ENCODE measurements around the gene ETF1. TPM values are rescaled to one million over a fixed set of nuclear protein-coding genes. Genes with fewer than 3 reads are reported as not detected.

Gene ETF1
- total RNA-seq: 100 to 1,000 TPM in 2 of 3 donors, 10 to 100 TPM in 1; 95.4 to 112 (median 104) TPM

DNA sequence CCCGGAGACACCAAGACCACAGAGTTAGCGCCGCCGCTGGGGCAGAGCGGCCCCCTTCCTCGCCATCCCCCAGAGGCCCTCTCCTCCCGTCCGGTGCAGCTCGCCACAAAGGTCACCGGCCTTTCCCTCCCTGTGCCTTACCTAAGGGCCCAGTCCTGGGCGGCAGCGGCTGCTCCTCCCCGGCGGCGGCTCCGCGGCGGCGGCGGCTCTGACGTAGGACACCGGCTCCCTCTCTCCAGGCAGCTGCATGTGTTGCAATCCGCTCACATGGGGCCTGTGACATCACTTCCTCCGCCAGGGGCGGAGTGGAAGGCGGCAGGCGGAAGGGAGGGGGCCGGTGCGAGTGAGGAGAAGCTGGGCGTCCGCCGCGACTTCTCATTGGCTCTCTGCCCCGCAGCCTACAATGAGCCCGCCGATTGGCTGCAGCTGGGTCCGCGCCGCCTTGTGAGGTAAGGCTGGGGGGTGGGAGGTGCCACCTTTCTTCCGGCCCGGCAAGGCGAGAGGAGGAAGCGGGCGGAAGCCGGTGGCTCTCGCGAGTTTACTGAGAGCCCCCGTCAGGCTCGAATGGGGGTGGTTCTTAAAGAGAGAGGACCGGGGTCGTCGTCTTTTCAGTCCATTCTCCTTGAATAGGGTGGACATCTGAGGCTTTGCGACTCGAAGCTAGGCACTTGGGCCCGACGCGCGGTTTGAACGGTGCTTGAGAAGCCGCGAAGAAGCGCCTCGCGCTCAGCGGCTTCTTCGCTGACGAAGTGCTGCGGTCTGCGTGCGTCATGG lies at the start of gene ETF1:
ETF1 (minus strand) TSS at position 281 of the 774 bp plus-strand sequence. CDS start 318 bp downstream, outside the sequence.
- no peaks in the 10 kb centered on the region for H3K36me3 ChIP-seq
- intact Hi-C loops (cut with DNase I; ENCODE audit: low total_unique reads): no loop called here
- peak within 1 kb of the TSS; percentile 98 to 100 for H3K27ac ChIP-seq
- peak; percentile 99 for TF ChIP-seq POLR2A (IDR thresholded peaks at IDR 0.05)
- peak; percentile 98 to 100 (median 100) for TF ChIP-seq POLR2AphosphoS5 (IDR thresholded peaks at IDR 0.05)
- TF ChIP-seq, protein P1, sequence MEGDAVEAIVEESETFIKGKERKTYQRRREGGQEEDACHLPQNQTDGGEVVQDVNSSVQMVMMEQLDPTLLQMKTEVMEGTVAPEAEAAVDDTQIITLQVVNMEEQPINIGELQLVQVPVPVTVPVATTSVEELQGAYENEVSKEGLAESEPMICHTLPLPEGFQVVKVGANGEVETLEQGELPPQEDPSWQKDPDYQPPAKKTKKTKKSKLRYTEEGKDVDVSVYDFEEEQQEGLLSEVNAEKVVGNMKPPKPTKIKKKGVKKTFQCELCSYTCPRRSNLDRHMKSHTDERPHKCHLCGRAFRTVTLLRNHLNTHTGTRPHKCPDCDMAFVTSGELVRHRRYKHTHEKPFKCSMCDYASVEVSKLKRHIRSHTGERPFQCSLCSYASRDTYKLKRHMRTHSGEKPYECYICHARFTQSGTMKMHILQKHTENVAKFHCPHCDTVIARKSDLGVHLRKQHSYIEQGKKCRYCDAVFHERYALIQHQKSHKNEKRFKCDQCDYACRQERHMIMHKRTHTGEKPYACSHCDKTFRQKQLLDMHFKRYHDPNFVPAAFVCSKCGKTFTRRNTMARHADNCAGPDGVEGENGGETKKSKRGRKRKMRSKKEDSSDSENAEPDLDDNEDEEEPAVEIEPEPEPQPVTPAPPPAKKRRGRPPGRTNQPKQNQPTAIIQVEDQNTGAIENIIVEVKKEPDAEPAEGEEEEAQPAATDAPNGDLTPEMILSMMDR (IDR thresholded peaks at IDR 0.05): peak; percentile 18 to 25 (median 25)
- no peaks in the 10 kb centered on the region for H3K27me3 ChIP-seq
- peaks cover 5 to 34% of the 10 kb centered on the region in 2 donors for H3K4me1 ChIP-seq
- DNase-seq (ENCODE audit: low spot score in 2 of 2): peak; percentile 100
- no peaks in the 10 kb centered on the region for H3K9me3 ChIP-seq
- peak within 1 kb of the TSS; percentile 85 to 100 (median 99) for H3K4me3 ChIP-seq

DNA sequence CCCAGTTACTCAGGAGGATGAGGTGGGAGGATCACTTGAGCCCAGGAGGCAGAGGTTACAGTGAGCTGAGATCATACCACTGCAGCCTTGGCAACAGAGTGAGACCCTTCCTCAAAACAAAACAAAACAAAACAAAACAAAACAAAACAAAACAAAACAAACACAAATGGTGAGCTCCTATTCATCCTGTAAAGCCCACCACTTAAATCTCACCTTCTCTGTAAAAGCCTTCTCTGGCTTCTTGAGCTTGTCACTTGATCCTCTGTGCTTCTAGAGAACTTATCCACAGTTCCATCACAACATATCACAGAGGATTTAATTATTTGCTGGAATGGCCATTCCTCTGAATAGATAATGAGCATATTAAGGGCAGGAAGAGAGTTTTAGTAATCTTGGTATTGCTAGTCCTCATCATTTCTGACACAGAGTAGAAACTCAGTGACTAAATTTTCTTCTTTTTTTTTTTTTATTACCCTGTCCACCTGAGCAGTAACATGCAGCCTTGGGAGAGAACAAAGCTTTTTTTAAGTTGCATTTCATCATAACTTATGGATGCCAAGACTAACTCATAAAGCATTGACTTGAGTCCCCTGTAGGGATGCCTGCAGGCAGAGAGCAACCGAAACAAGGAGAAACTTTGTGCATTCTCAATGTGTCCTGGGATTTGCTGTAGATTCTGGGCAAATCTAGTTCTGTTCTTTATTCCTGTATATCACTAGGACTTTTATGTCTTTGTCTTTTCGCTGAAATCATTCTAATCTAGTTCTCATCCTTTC lies 45.2 kb upstream of the ETF1 start:
- peak in 1 of 2 donors; percentile 58 for DNase-seq (ENCODE audit: low spot score in 2 of 2)
- intact Hi-C loops (cut with DNase I; ENCODE audit: low total_unique reads): no loop called here

DNA sequence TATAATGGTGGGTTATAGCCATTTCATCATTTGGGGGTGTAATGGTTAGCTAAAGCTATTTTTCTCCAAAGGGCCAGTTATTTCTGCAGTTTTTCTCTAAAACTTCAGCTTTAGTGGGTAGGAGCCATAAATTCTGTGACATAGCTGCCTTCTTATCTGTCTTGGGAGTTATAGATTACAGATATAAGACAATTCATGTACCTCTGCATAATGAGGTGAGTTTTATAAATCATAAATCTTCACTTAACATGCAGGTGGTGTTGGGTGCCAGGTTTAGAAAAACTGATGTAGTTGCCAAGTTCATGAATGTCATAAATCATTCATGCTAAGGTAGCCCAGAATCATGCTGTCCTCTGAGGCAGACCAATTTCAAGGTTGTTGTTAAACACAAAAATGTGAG lies 42.1 kb upstream of the ETF1 start:
- Histone ChIP-seq H3K9me3 (no peaks in the 10 kb centered on the region), H3K27me3 (no peaks in the 10 kb centered on the region), H3K27ac (no peak overlapping the region), H3K4me1 (no peaks in the 10 kb centered on the region), H3K36me3 (no peaks in the 10 kb centered on the region), H3K4me3 (no peak overlapping the region)
- no peak for DNase-seq (ENCODE audit: low spot score in 2 of 2)
- no peak for TF ChIP-seq POLR2A (IDR thresholded peaks at IDR 0.05)
- TF ChIP-seq, protein P1 (IDR thresholded peaks at IDR 0.05): no peak
- no peak for TF ChIP-seq POLR2AphosphoS5 (IDR thresholded peaks at IDR 0.05)
- intact Hi-C loops (cut with DNase I; ENCODE audit: low total_unique reads): no loop called here

More for the DNA sequence above, 45.2 kb upstream of the ETF1 start:
- H3K4me3 ChIP-seq: no peak overlapping the region
- TF ChIP-seq POLR2AphosphoS5 (IDR thresholded peaks at IDR 0.05) (no peak), POLR2A (IDR thresholded peaks at IDR 0.05) (no peak)
- TF ChIP-seq, protein P1 (IDR thresholded peaks at IDR 0.05): no peak
- no peaks in the 10 kb centered on the region for H3K27me3 ChIP-seq
- no peaks in the 10 kb centered on the region for H3K36me3 ChIP-seq
- peak overlapping the region; percentile 43 to 68 for H3K27ac ChIP-seq
- no peaks in the 10 kb centered on the region for H3K9me3 ChIP-seq
- peaks cover 0 to 4% of the 10 kb centered on the region in 2 donors for H3K4me1 ChIP-seq

DNA sequence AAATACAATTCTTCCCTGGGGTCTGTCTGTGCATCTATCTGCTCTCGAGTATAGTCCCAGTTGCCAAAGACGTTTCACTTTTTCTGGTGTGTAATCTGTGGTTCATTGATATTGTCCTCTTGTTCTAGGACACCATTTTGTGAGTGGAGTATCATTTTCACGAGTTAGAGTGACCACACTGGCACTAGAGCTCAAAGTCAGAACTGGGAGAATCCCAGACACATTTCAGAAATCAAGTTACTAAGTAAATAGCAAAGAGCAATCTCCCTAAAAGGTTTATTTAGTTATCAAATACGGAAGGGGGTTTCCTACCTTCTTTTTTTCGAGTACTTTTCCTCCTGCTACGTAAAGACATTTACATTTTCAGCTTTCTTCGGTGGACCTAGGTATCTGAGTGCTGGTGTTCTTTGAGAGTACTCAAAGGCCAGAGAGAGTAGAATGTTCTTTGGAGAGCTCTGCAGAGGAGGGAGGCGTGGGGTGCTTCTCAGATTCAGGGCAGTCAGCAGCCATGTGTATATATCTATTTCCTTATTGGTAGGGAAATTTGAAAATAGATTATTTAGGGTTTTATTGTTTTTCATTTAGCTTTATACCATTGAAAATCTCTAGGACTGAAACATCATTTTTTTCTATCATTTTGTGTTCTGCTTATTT lies 41.1 kb upstream of the ETF1 start:
- TF ChIP-seq POLR2AphosphoS5 (IDR thresholded peaks at IDR 0.05) (no peak), POLR2A (IDR thresholded peaks at IDR 0.05) (no peak)
- TF ChIP-seq, protein P1 (IDR thresholded peaks at IDR 0.05): no peak
- H3K4me3 ChIP-seq: no peak overlapping the region

More for the DNA sequence above, 41.1 kb upstream of the ETF1 start:
- Histone ChIP-seq H3K27ac (no peak overlapping the region), H3K9me3 (no peaks in the 10 kb centered on the region), H3K4me1 (no peaks in the 10 kb centered on the region), H3K36me3 (no peaks in the 10 kb centered on the region), H3K27me3 (no peaks in the 10 kb centered on the region)
- no peak for DNase-seq (ENCODE audit: low spot score in 2 of 2)
- intact Hi-C loops (cut with DNase I; ENCODE audit: low total_unique reads): no loop called here

All from breast epithelium (tissue), 4 donors.